ENCODE measurements around the gene RTP3.
A peak's percentile ranks its signal among the peaks of the same experiment; 100 is the strongest.
"Not testable (repeated sequence)": the region's sequence is repeated elsewhere in the genome, so short reads cannot be mapped to it uniquely, and the experiment has no call there.

The RTP3 gene

GRCh38 chr3:46519952-46520351 lies 22.2 kb downstream of the RTP3 start:
- DNase-seq (ENCODE audit: low read depth) = no peak

- no peak for DNase-seq (ENCODE audit: low read depth)
These were observed 22.8 kb downstream of the RTP3 start for GRCh38 chr3:46520531-46520930.

GRCh38 chr3:46521096-46521495 lies 23.3 kb downstream of the RTP3 start:
- no peak for DNase-seq (ENCODE audit: low read depth)

- DNase-seq (ENCODE audit: low read depth) = not testable (repeated sequence)
These were observed 24.4 kb downstream of the RTP3 start for GRCh38 chr3:46522201-46522600.

GRCh38 chr3:46523556-46523955 lies 25.8 kb downstream of the RTP3 start:
- DNase-seq (ENCODE audit: low read depth) = no peak

GRCh38 chr3:46524008-46524407 lies 26.2 kb downstream of the RTP3 start:
- no peak for DNase-seq (ENCODE audit: low read depth)

GRCh38 chr3:46524832-46525231 lies 27.1 kb downstream of the RTP3 start:
- DNase-seq (ENCODE audit: low read depth) = no peak

- no peak for DNase-seq (ENCODE audit: low read depth)
These were observed 29.5 kb downstream of the RTP3 start for GRCh38 chr3:46527239-46527638.

GRCh38 chr3:46533091-46533490 lies 35.3 kb downstream of the RTP3 start:
- no peak for DNase-seq (ENCODE audit: low read depth)

GRCh38 chr3:46535746-46536145 lies 38.0 kb downstream of the RTP3 start:
- DNase-seq (ENCODE audit: low read depth) = no peak

- no peak for DNase-seq (ENCODE audit: low read depth)
These were observed 39.0 kb downstream of the RTP3 start for GRCh38 chr3:46536758-46537157.

GRCh38 chr3:46537316-46537715 lies 39.5 kb downstream of the RTP3 start:
- DNase-seq (ENCODE audit: low read depth) = no peak

- no peak for DNase-seq (ENCODE audit: low read depth)
These were observed 40.0 kb downstream of the RTP3 start for GRCh38 chr3:46537779-46538178.

- DNase-seq (ENCODE audit: low read depth) = not testable (repeated sequence)
These were observed 40.6 kb downstream of the RTP3 start for GRCh38 chr3:46538425-46538802.

- DNase-seq (ENCODE audit: low read depth) = peak; percentile 16
These were observed 41.1 kb downstream of the RTP3 start for GRCh38 chr3:46538803-46539442.

GRCh38 chr3:46539443-46540005 lies 41.7 kb downstream of the RTP3 start:
- no peak for DNase-seq (ENCODE audit: low read depth)

- no peak for DNase-seq (ENCODE audit: low read depth)
These were observed 42.8 kb downstream of the RTP3 start for GRCh38 chr3:46540550-46540949.

- no peak for DNase-seq (ENCODE audit: low read depth)
These were observed 44.1 kb downstream of the RTP3 start for GRCh38 chr3:46541835-46542234.

GRCh38 chr3:46542344-46542743 lies 44.6 kb downstream of the RTP3 start:
- DNase-seq (ENCODE audit: low read depth) = no peak

GRCh38 chr3:46542801-46543201 lies 45.0 kb downstream of the RTP3 start:
- no peak for DNase-seq (ENCODE audit: low read depth)

GRCh38 chr3:46544771-46545503 lies 47.2 kb downstream of the RTP3 start:
- no peak for DNase-seq (ENCODE audit: low read depth)

GRCh38 chr3:46545818-46546630 lies 48.2 kb downstream of the RTP3 start:
- no peak for DNase-seq (ENCODE audit: low read depth)
